Calu3 (cell line): Measurements from ENCODE around the gene SF3B4. TPM values are rescaled to one million over a fixed set of nuclear protein-coding genes. Genes with fewer than 3 reads are reported as not detected.
"Not testable (repeated sequence)": the region's sequence is repeated elsewhere in the genome, so short reads cannot be mapped to it uniquely, and the experiment has no call there.

Experiments used
- BruUV-seq: library from RNA; stranded (reverse); fragments of 400-500 nt; replicated peaks from 2 replicates; lab custom pipeline; 2021; lab: Mats Ljungman, UMichigan
- CTCF ChIA-PET: fragments of 300-600 bp; sonication (Branson Sonifier 250); formaldehyde crosslinking; loops from one replicate; lab custom pipeline; 2022; ENCODE audit warnings: antibody characterized with exemption; lab: Charles Lee
- DNase-seq: peaks from one replicate; pipeline ENCODE4 v3.0.0; 2022
- H3K27ac Mint-ChIP-seq: one replicate; pipeline ENCODE4 v1.8.0; 2022; ENCODE audit warnings: mixed read lengths; ENCODE audit not compliant: unreplicated experiment
- H3K27me3 Mint-ChIP-seq: one replicate; pipeline ENCODE4 v1.8.0; 2022; ENCODE audit warnings: mixed read lengths; ENCODE audit not compliant: unreplicated experiment
- H3K36me3 Mint-ChIP-seq: one replicate; pipeline ENCODE4 v1.8.0; 2022; ENCODE audit warnings: mild to moderate bottlenecking, moderate library complexity, mixed read lengths; ENCODE audit not compliant: insufficient read depth, unreplicated experiment
- H3K4me1 Mint-ChIP-seq: one replicate; pipeline ENCODE4 v1.8.0; 2022; ENCODE audit warnings: mild to moderate bottlenecking, low read depth, mixed read lengths; ENCODE audit not compliant: unreplicated experiment
- H3K4me3 Mint-ChIP-seq: one replicate; pipeline ENCODE4 v1.8.0; 2022; ENCODE audit warnings: mild to moderate bottlenecking, low read depth, moderate library complexity, mixed read lengths; ENCODE audit not compliant: unreplicated experiment
- H3K9me3 Mint-ChIP-seq: one replicate; pipeline ENCODE4 v1.8.0; 2022; ENCODE audit warnings: low read depth, mixed read lengths; ENCODE audit not compliant: unreplicated experiment
- intact Hi-C: fragments of 100-400 bp; cut with micrococcal nuclease; formaldehyde crosslinking; loops from one replicate; pipeline ENCODE4 v1.10.0; 2022; ENCODE audit not compliant: unreplicated experiment
- total RNA-seq: library from RNA; stranded (reverse); gene quantifications from 2 replicates; pipeline ENCODE4 v1.2.3, GENCODE V29; 2022
- TF ChIP-seq, protein P1 (sequence below): fragments of 200-600 bp; IDR thresholded peaks from one replicate; pipeline ENCODE4 v1.8.0; 2022; ENCODE audit warnings: antibody characterized with exemption; ENCODE audit not compliant: unreplicated experiment

The SF3B4 gene
- total RNA-seq, 1 experiment from 2014 or later = 188 TPM

DNA sequence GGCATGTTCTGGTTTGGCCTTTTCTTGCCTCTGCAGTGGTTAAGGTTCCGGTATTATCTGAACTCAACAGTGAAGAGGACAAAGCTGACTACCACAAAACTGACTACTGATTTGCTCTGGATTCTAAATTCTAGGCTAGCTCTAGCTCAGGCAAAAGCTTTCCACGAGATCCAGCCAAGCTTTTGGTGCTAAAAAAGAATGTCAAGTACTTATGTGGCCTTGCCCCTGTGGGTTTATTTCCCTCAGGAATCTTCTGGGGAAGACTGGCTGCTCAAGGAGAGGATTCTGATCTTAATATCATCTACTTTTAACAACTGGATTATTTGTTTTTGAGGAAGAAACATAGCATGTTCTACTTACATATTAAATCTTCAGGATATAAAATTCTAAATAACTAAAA lies 35.1 kb upstream of the SF3B4 start:
- Mint-ChIP-seq H3K27ac (no peak overlapping the region), H3K4me1 (no peaks in the 10 kb centered on the region), H3K4me3 (no peak overlapping the region), H3K9me3 (no peaks in the 10 kb centered on the region), H3K27me3 (no peaks in the 10 kb centered on the region), H3K36me3 (peaks cover 68% of the 10 kb centered on the region)
- intact Hi-C loops = loop anchor here (1.0 to 5.0 kb wide), 3 partner anchors 88 to 225 kb away; no protein-coding TSS in a partner anchor
- TF ChIP-seq, protein P1, sequence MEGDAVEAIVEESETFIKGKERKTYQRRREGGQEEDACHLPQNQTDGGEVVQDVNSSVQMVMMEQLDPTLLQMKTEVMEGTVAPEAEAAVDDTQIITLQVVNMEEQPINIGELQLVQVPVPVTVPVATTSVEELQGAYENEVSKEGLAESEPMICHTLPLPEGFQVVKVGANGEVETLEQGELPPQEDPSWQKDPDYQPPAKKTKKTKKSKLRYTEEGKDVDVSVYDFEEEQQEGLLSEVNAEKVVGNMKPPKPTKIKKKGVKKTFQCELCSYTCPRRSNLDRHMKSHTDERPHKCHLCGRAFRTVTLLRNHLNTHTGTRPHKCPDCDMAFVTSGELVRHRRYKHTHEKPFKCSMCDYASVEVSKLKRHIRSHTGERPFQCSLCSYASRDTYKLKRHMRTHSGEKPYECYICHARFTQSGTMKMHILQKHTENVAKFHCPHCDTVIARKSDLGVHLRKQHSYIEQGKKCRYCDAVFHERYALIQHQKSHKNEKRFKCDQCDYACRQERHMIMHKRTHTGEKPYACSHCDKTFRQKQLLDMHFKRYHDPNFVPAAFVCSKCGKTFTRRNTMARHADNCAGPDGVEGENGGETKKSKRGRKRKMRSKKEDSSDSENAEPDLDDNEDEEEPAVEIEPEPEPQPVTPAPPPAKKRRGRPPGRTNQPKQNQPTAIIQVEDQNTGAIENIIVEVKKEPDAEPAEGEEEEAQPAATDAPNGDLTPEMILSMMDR = no peak
- no peak for DNase-seq
- BruUV-seq = no TSS peak
- CTCF ChIA-PET = interaction anchor here (0.7 to 1.1 kb wide), 4 partner anchors 24 to 225 kb away, joined by 3 to 14 read pairs (median 4); partner anchors contain the start of gene OTUD7B

DNA sequence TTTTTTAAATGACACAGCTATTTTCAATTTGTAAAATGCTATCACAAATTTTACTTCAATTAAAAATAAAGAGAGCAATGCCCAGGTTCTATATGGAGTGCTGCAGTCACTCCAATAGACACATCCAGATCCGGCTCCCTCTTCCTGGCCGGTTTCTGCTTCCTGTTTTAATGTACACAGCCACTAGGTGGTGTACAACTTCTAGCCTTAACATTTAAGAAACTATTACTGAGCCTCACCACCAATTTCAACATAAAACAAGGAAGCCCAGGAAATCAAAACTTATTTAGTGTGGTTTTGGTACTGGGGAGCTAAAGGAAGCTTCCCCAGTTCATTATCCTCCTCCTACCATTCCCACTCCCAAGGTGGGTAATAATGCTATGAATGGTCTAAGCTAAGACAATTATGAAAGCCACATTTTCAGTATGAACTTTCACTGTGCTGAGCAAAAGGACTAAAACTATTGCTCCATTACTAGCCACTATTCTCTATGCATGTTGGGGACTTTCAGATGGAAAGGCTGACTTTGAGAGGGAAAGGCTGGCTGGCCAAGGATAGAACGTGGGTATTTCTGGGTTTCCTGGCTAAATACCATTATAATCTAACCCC lies 34.5 kb upstream of the SF3B4 start:
- CTCF ChIA-PET = interaction anchor here (0.7 to 1.1 kb wide), 4 partner anchors 24 to 225 kb away, joined by 3 to 14 read pairs (median 4); partner anchors contain the start of gene OTUD7B
- no TSS peak for BruUV-seq
- no peak overlapping the region for H3K27ac Mint-ChIP-seq

DNA sequence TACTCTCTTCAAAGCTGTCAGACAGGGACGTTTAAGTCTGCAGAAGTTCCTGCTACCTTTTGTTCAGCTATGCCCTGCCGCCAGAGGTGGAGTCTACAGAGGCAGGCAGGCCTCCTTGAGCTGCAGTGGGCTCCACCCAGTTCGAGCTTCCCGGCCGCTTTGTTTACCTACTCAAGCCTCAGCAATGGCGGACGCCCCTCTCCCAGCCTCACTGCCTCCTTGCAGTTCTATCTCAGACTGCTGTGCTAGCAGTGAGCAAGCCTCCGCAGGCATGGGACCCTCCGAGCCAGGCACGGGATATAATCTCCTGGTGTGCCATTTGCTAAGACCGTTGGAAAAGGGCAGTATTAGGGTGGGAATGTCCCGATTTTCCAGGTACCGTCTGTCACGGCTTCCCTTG lies 29.9 kb upstream of the SF3B4 start:
- H3K36me3 Mint-ChIP-seq = peaks cover 43% of the 10 kb centered on the region
- H3K4me1 Mint-ChIP-seq, H3K27me3 Mint-ChIP-seq, BruUV-seq, H3K9me3 Mint-ChIP-seq, DNase-seq, CTCF ChIA-PET, H3K27ac Mint-ChIP-seq, intact Hi-C loops, H3K4me3 Mint-ChIP-seq: not testable (repeated sequence)

More for the DNA sequence above, 34.5 kb upstream of the SF3B4 start:
- no peak overlapping the region for H3K4me3 Mint-ChIP-seq
- intact Hi-C loops = loop anchor here (5.0 kb wide), 2 partner anchors 205 to 225 kb away; no protein-coding TSS in a partner anchor
- TF ChIP-seq, protein P1 = peak; percentile 44
- peak; percentile 64 for DNase-seq
- H3K36me3 Mint-ChIP-seq = peaks cover 69% of the 10 kb centered on the region
- no peaks in the 10 kb centered on the region for H3K4me1 Mint-ChIP-seq
- H3K9me3 Mint-ChIP-seq = no peaks in the 10 kb centered on the region
- no peaks in the 10 kb centered on the region for H3K27me3 Mint-ChIP-seq

DNA sequence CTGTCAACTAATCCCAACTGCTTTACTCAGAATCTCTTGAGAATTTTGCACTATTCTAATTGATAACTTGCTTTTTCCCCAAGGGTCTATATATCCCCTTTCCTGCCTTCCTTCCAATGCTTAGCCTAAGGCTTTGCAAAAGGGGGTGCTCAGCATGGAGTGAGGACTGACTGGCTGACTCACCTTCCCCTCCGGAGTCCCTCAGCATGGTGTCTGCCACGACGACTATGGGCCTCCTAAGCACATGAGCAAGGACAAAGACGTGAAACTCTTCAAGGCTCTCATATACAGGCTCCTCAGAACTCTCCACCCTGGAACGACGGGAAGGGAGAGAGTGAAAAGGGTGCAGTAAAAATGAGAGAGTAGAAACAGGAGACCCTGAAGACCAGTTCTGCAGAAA lies 22.3 kb upstream of the SF3B4 start:
- Mint-ChIP-seq H3K27me3 (no peaks in the 10 kb centered on the region), H3K4me3 (no peak overlapping the region), H3K27ac (no peak overlapping the region), H3K36me3 (peaks cover 42% of the 10 kb centered on the region), H3K9me3 (peaks cover 2% of the 10 kb centered on the region), H3K4me1 (no peaks in the 10 kb centered on the region)
- BruUV-seq = no TSS peak
- intact Hi-C loops = no loop called here
- TF ChIP-seq, protein P1 = no peak
- DNase-seq = no peak
- CTCF ChIA-PET = no interaction called here

DNA sequence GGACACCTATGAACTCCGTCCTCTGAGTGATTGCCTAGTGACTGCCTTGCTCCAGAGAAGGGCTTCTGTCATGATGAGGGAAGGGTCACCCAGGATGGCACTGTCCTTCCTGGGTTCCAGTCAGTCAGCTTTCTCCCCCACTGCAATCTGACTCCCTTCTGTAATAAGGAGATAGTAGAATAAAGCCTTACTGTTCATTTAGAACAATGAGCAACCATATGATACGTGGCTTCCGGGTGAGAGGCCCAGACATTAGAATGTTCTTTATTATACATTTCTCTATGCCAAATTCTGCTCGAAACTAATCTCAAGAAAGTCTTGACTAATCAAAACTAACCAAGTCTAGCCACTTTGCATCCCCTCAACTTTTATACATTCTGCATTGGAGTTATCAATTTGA lies 17.6 kb upstream of the SF3B4 start:
- Mint-ChIP-seq H3K27ac (no peak overlapping the region), H3K36me3 (peaks cover 36% of the 10 kb centered on the region)

More for the DNA sequence above, 17.6 kb upstream of the SF3B4 start:
- CTCF ChIA-PET = no interaction called here
- H3K4me3 Mint-ChIP-seq = no peak overlapping the region
- no peaks in the 10 kb centered on the region for H3K9me3 Mint-ChIP-seq
- no peak for DNase-seq
- TF ChIP-seq, protein P1 = no peak
- BruUV-seq = no TSS peak
- H3K27me3 Mint-ChIP-seq = no peaks in the 10 kb centered on the region
- intact Hi-C loops = no loop called here
- H3K4me1 Mint-ChIP-seq = peaks cover 9% of the 10 kb centered on the region
